Measurements from ENCODE around the gene PCDHB10.
A peak's percentile ranks its signal among the peaks of the same experiment; 100 is the strongest.
"Not testable (repeated sequence)": the region's sequence is repeated elsewhere in the genome, so short reads cannot be mapped to it uniquely, and the experiment has no call there.

The PCDHB10 gene

GRCh38 chr5:141223112-141223783 is 31.1 kb downstream of the PCDHB10 start, which contains the start of gene PCDHB14:
Gene PCDHB14 (plus strand): TSS chr5:141223343. CDS start chr5:141223506, 163 bp downstream.
- Histone ChIP-seq H3K4me2 (ENCODE audit: low read depth, low read length, poor library complexity, severe bottlenecking) (peak within 1 kb of the TSS; percentile 72), H3K27ac (ENCODE audit: low read depth, low read length) (no peak within 1 kb of the TSS), H3F3A (ENCODE audit: insufficient read depth) (no peaks in the 10 kb centered on the region), H3K9me2 (replicated peaks; ENCODE audit: insufficient read depth, low read length) (no peaks in the 10 kb centered on the region), H3K79me2 (ENCODE audit: insufficient read depth, low read length) (no peaks in the 10 kb centered on the region), H3K4me3 (ENCODE audit: insufficient read depth, low read length, poor library complexity, severe bottlenecking) (peak within 1 kb of the TSS; percentile 47), H2AFZ (ENCODE audit: low read depth, low read length, severe bottlenecking) (peak within 1 kb of the TSS; percentile 94), H4K20me1 (ENCODE audit: low read depth, low read length) (no peaks in the 10 kb centered on the region), H3K36me3 (ENCODE audit: low read length) (no peaks in the 10 kb centered on the region), H3K27me3 (ENCODE audit: low read length) (no peaks in the 10 kb centered on the region), H3K9me3 (ENCODE audit: insufficient read depth, low read length) (no peaks in the 10 kb centered on the region), H3K9ac (ENCODE audit: low read length) (peak within 1 kb of the TSS; percentile 41)
- TF ChIP-seq CTCF (IDR thresholded peaks at IDR 0.05; ENCODE audit: insufficient read depth, low read length, poor library complexity, severe bottlenecking) (peak; percentile 34), EZH2phosphoT487 (conservative IDR thresholded peaks at IDR 0.05; ENCODE audit: low read length) (no peak)

GRCh38 chr5:141224844-141225243 is 32.7 kb downstream of the PCDHB10 start:
- H3K9me3 ChIP-seq (ENCODE audit: insufficient read depth, low read length); H2AFZ ChIP-seq (ENCODE audit: low read depth, low read length, severe bottlenecking); H3K27ac ChIP-seq (ENCODE audit: low read depth, low read length); H3K9ac ChIP-seq (ENCODE audit: low read length); H3K9me2 ChIP-seq (replicated peaks; ENCODE audit: insufficient read depth, low read length); H3F3A ChIP-seq (ENCODE audit: insufficient read depth); H3K79me2 ChIP-seq (ENCODE audit: insufficient read depth, low read length); H3K4me3 ChIP-seq (ENCODE audit: insufficient read depth, low read length, poor library complexity, severe bottlenecking); H3K36me3 ChIP-seq (ENCODE audit: low read length); H3K27me3 ChIP-seq (ENCODE audit: low read length); H4K20me1 ChIP-seq (ENCODE audit: low read depth, low read length); H3K4me2 ChIP-seq (ENCODE audit: low read depth, low read length, poor library complexity, severe bottlenecking): not testable (repeated sequence)

- not testable (repeated sequence) for H3K4me2 ChIP-seq (ENCODE audit: low read depth, low read length, poor library complexity, severe bottlenecking); H3K9me2 ChIP-seq (replicated peaks; ENCODE audit: insufficient read depth, low read length); H2AFZ ChIP-seq (ENCODE audit: low read depth, low read length, severe bottlenecking); H3K27me3 ChIP-seq (ENCODE audit: low read length); H3K36me3 ChIP-seq (ENCODE audit: low read length); H3K9me3 ChIP-seq (ENCODE audit: insufficient read depth, low read length); H3K79me2 ChIP-seq (ENCODE audit: insufficient read depth, low read length); H3K9ac ChIP-seq (ENCODE audit: low read length); H3K4me3 ChIP-seq (ENCODE audit: insufficient read depth, low read length, poor library complexity, severe bottlenecking); H3K27ac ChIP-seq (ENCODE audit: low read depth, low read length); H4K20me1 ChIP-seq (ENCODE audit: low read depth, low read length); H3F3A ChIP-seq (ENCODE audit: insufficient read depth)
These were observed 33.3 kb downstream of the PCDHB10 start for GRCh38 chr5:141225421-141225820.

GRCh38 chr5:141234109-141234667 is 42.0 kb downstream of the PCDHB10 start:
- H3K4me3 ChIP-seq (ENCODE audit: insufficient read depth, low read length, poor library complexity, severe bottlenecking): no peak overlapping the region
- H3K4me2 ChIP-seq (ENCODE audit: low read depth, low read length, poor library complexity, severe bottlenecking): no peak overlapping the region
- H3K9me2 ChIP-seq (replicated peaks; ENCODE audit: insufficient read depth, low read length): no peaks in the 10 kb centered on the region
- H3K9ac ChIP-seq (ENCODE audit: low read length): no peak overlapping the region
- H3K27me3 ChIP-seq (ENCODE audit: low read length): no peaks in the 10 kb centered on the region
- no peak for TF ChIP-seq CTCF (IDR thresholded peaks at IDR 0.05; ENCODE audit: insufficient read depth, low read length, poor library complexity, severe bottlenecking)
- no peak for TF ChIP-seq EZH2phosphoT487 (conservative IDR thresholded peaks at IDR 0.05; ENCODE audit: low read length)
- H3K27ac ChIP-seq (ENCODE audit: low read depth, low read length): no peak overlapping the region
- H3K36me3 ChIP-seq (ENCODE audit: low read length): no peaks in the 10 kb centered on the region
- H4K20me1 ChIP-seq (ENCODE audit: low read depth, low read length): no peaks in the 10 kb centered on the region
- H3K9me3 ChIP-seq (ENCODE audit: insufficient read depth, low read length): no peaks in the 10 kb centered on the region
- no peak overlapping the region for H2AFZ ChIP-seq (ENCODE audit: low read depth, low read length, severe bottlenecking)
- H3K79me2 ChIP-seq (ENCODE audit: insufficient read depth, low read length): no peaks in the 10 kb centered on the region
- H3F3A ChIP-seq (ENCODE audit: insufficient read depth): no peaks in the 10 kb centered on the region

- not testable (repeated sequence) for H3F3A ChIP-seq (ENCODE audit: insufficient read depth); H3K9me2 ChIP-seq (replicated peaks; ENCODE audit: insufficient read depth, low read length); H3K79me2 ChIP-seq (ENCODE audit: insufficient read depth, low read length); H4K20me1 ChIP-seq (ENCODE audit: low read depth, low read length); H3K27ac ChIP-seq (ENCODE audit: low read depth, low read length); H3K4me3 ChIP-seq (ENCODE audit: insufficient read depth, low read length, poor library complexity, severe bottlenecking); H3K36me3 ChIP-seq (ENCODE audit: low read length); H3K4me2 ChIP-seq (ENCODE audit: low read depth, low read length, poor library complexity, severe bottlenecking); H3K9ac ChIP-seq (ENCODE audit: low read length); H3K9me3 ChIP-seq (ENCODE audit: insufficient read depth, low read length); H2AFZ ChIP-seq (ENCODE audit: low read depth, low read length, severe bottlenecking); H3K27me3 ChIP-seq (ENCODE audit: low read length)
These were observed 43.8 kb downstream of the PCDHB10 start for GRCh38 chr5:141235922-141236321.

All from SU-DHL-6 (cell line).